ENCODE measurements around the gene OR6A2.

Gene OR6A2

GRCh38 chr11:6799402-6799801 lies at the start of gene OR6A2:
Gene OR6A2 (minus strand): TSS chr11:6799689. CDS start chr11:6795708, 3,981 bp downstream.
- no peak for TF ChIP-seq CTCF (IDR thresholded peaks at IDR 0.05)
- Histone ChIP-seq H3K9me3 (no peaks in the 10 kb centered on the region), H3K27me3 (no peaks in the 10 kb centered on the region), H3K4me3 (ENCODE audit: low read depth in 1 of 2, low read length in 1 of 2) (no peak within 1 kb of the TSS), H3K4me1 (ENCODE audit: control insufficient read depth in 1 of 2, insufficient read depth in 1 of 2, low read depth in 1 of 2, low read length in 1 of 2) (no peaks in the 10 kb centered on the region), H3K27ac (no peak within 1 kb of the TSS), H3K36me3 (no peaks in the 10 kb centered on the region)

- no peak for TF ChIP-seq CTCF (IDR thresholded peaks at IDR 0.05)
- no peaks in the 10 kb centered on the region for H3K9me3 ChIP-seq
- no peak within 1 kb of the TSS for H3K27ac ChIP-seq
- no peaks in the 10 kb centered on the region for H3K27me3 ChIP-seq
- no peak within 1 kb of the TSS for H3K4me3 ChIP-seq (ENCODE audit: low read depth in 1 of 2, low read length in 1 of 2)
- no peaks in the 10 kb centered on the region for H3K36me3 ChIP-seq
- no peaks in the 10 kb centered on the region for H3K4me1 ChIP-seq (ENCODE audit: control insufficient read depth in 1 of 2, insufficient read depth in 1 of 2, low read depth in 1 of 2, low read length in 1 of 2)
These were observed 45.9 kb upstream of the OR6A2 start, which contains the start of gene OR10A5 for GRCh38 chr11:6845383-6845782. Gene OR10A5 (plus strand): TSS chr11:6845683. CDS start chr11:6845683, 0 bp downstream.

- TF ChIP-seq CTCF (IDR thresholded peaks at IDR 0.05): no peak
- no peak overlapping the region for H3K27ac ChIP-seq
- no peaks in the 10 kb centered on the region for H3K4me1 ChIP-seq (ENCODE audit: control insufficient read depth in 1 of 2, insufficient read depth in 1 of 2, low read depth in 1 of 2, low read length in 1 of 2)
- H3K9me3 ChIP-seq: no peaks in the 10 kb centered on the region
- H3K36me3 ChIP-seq: no peaks in the 10 kb centered on the region
- H3K27me3 ChIP-seq: no peaks in the 10 kb centered on the region
- H3K4me3 ChIP-seq (ENCODE audit: low read depth in 1 of 2, low read length in 1 of 2): no peak overlapping the region
These were observed 44.9 kb upstream of the OR6A2 start for GRCh38 chr11:6844356-6844755.

GRCh38 chr11:6843670-6844069 lies 44.2 kb upstream of the OR6A2 start:
- Histone ChIP-seq H3K27me3 (no peaks in the 10 kb centered on the region), H3K9me3 (no peaks in the 10 kb centered on the region), H3K27ac (no peak overlapping the region), H3K4me3 (ENCODE audit: low read depth in 1 of 2, low read length in 1 of 2) (no peak overlapping the region), H3K36me3 (no peaks in the 10 kb centered on the region), H3K4me1 (ENCODE audit: control insufficient read depth in 1 of 2, insufficient read depth in 1 of 2, low read depth in 1 of 2, low read length in 1 of 2) (no peaks in the 10 kb centered on the region)
- no peak for TF ChIP-seq CTCF (IDR thresholded peaks at IDR 0.05)

- H3K4me1 ChIP-seq (ENCODE audit: control insufficient read depth in 1 of 2, insufficient read depth in 1 of 2, low read depth in 1 of 2, low read length in 1 of 2): no peaks in the 10 kb centered on the region
- no peak for TF ChIP-seq CTCF (IDR thresholded peaks at IDR 0.05)
- H3K27me3 ChIP-seq: no peaks in the 10 kb centered on the region
- no peak overlapping the region for H3K4me3 ChIP-seq (ENCODE audit: low read depth in 1 of 2, low read length in 1 of 2)
- no peaks in the 10 kb centered on the region for H3K36me3 ChIP-seq
- no peaks in the 10 kb centered on the region for H3K9me3 ChIP-seq
- no peak overlapping the region for H3K27ac ChIP-seq
These were observed 42.2 kb upstream of the OR6A2 start for GRCh38 chr11:6841694-6842093.

GRCh38 chr11:6834021-6834420 lies 34.5 kb upstream of the OR6A2 start:
- TF ChIP-seq CTCF (IDR thresholded peaks at IDR 0.05): no peak
- no peak overlapping the region for H3K4me3 ChIP-seq (ENCODE audit: low read depth in 1 of 2, low read length in 1 of 2)
- H3K27ac ChIP-seq: no peak overlapping the region
- H3K4me1 ChIP-seq (ENCODE audit: control insufficient read depth in 1 of 2, insufficient read depth in 1 of 2, low read depth in 1 of 2, low read length in 1 of 2): no peaks in the 10 kb centered on the region
- H3K9me3 ChIP-seq: no peaks in the 10 kb centered on the region
- no peaks in the 10 kb centered on the region for H3K36me3 ChIP-seq
- no peaks in the 10 kb centered on the region for H3K27me3 ChIP-seq

All from neutrophil (primary cell).